Measurements from ENCODE around the gene BRD2.

Gene BRD2

DNA sequence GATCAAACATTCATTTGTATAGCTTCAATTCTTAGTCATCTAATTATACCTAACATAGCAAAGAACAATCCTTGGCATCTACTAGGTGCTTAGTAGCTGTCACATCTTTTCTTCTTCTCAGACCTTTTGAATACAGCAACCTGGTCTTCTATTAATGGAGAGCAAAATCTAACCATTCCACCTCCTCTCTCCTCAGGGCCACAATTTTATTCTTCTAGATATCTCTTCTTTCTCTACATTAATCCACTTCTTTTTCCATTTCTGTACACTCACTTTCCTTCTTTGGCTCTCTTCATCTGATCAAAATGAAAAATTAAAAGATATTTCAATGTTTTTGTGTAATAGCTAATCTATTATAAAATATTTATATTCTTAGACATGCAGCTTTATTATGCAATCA, 50.0 kb downstream of the BRD2 start:
- TF ChIP-seq CTCF (IDR thresholded peaks at IDR 0.05; ENCODE audit: low read depth, low read length, missing control alignments), result no peak
- no peak for DNase-seq (ENCODE audit: extremely low read depth, low read depth)
- no peak overlapping the region for H3K4me3 ChIP-seq (replicated peaks; ENCODE audit: low read depth, low read length)

GRCh38 chr6:33018904-33019303, 50.5 kb downstream of the BRD2 start:
- DNase-seq (ENCODE audit: extremely low read depth, low read depth), result no peak
- H3K4me3 ChIP-seq (replicated peaks; ENCODE audit: low read depth, low read length), result no peak overlapping the region
- TF ChIP-seq CTCF (IDR thresholded peaks at IDR 0.05; ENCODE audit: low read depth, low read length, missing control alignments), result no peak

DNA sequence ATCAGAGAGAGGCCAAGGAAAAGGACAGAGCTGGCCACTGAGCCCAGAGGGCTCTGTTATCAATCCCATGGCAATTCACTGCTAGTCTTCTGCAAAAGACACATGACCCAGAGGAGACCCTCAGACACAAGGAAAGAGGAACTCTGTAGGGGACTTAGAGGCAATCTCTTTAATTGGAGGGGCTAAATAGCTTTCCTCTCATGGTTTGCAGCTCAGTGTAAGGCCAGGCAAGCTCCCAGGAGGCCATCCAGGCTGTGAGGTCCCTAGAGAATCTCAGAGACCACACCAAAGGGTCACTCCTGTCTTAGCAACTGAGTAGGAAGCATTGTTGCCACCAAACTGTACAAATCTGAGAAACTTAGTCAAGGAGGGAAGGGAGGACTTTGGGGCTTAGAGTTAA, 51.0 kb downstream of the BRD2 start:
- no peak for TF ChIP-seq CTCF (IDR thresholded peaks at IDR 0.05; ENCODE audit: low read depth, low read length, missing control alignments)
- no peak for DNase-seq (ENCODE audit: extremely low read depth, low read depth)
- H3K4me3 ChIP-seq (replicated peaks; ENCODE audit: low read depth, low read length), result no peak overlapping the region

DNA sequence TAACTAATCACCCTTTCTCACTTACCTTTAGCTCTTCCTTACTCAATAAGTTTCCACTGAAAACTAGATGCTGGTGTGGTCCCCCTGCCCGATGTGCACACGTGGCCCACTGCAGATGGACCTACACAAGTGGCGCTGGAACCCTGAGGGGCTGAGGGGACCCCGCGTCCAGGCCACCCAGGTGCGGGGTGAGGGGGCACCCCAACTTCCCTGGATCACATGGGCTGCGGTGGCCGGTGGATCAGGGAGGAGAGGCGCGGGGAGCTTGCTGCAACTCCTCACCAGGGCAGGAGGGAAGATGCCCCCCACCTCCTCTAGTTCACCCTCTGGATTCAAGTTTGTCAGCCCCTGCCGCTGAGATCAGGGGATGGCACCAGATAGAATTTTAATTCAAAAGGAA, 53.5 kb downstream of the BRD2 start:
- DNase-seq (ENCODE audit: extremely low read depth, low read depth), result no peak
- no peak for TF ChIP-seq CTCF (IDR thresholded peaks at IDR 0.05; ENCODE audit: low read depth, low read length, missing control alignments)
- no peak overlapping the region for H3K4me3 ChIP-seq (replicated peaks; ENCODE audit: low read depth, low read length)

GRCh38 chr6:33023536-33023935, 55.1 kb downstream of the BRD2 start:
- no peak for TF ChIP-seq CTCF (IDR thresholded peaks at IDR 0.05; ENCODE audit: low read depth, low read length, missing control alignments)
- DNase-seq (ENCODE audit: extremely low read depth, low read depth), result no peak
- no peak overlapping the region for H3K4me3 ChIP-seq (replicated peaks; ENCODE audit: low read depth, low read length)

DNA sequence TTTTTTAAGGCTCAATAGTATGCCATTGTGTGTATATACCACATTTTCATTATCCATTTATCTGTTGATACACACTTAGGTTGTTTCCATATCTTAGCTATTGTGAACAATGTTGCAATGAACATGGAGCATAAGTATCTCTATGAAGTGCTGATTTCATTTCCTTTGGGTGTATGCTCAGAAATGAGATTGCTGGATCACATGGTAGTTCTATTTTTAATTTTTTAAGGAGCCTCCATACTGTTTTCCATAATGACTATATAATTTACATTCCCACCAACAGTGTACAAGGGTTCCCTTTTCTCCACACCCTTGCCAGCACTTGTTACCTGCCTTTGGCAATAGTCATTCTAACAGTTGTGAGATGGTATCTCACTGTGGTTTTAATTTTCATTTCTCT, 56.1 kb downstream of the BRD2 start:
- no peak overlapping the region for H3K4me3 ChIP-seq (replicated peaks; ENCODE audit: low read depth, low read length)
- DNase-seq (ENCODE audit: extremely low read depth, low read depth), result no peak
- no peak for TF ChIP-seq CTCF (IDR thresholded peaks at IDR 0.05; ENCODE audit: low read depth, low read length, missing control alignments)

DNA sequence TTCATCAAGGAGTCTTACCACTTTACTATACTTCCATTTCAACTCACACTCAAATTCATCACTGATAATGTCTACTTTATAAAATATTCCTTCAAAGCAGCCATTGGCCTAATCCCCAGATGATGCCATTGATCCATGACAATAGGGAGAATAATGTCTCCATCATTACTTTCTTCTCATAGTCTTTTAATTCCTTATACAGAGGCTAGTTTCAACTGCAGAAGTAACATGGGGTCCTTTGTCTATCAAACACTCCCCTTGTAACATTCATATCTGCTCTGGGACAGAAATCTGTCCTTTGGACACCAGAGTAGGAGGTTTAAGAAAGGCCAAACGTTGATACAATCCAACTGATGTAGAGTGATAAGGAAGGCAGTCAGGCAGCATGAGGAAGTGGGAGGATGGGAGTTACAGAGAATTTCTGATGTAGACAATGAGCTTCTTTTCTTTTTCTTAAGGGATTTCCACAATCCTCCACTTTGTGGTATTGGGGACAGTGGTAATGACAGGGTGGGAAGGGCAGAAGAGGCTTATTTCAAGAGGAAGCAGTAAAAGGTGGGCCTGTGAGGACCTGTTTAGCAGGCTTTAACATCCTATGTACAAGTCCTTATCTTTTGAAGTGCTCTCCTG, 59.9 kb downstream of the BRD2 start:
- no peak overlapping the region for H3K4me3 ChIP-seq (replicated peaks; ENCODE audit: low read depth, low read length)
- no peak for TF ChIP-seq CTCF (IDR thresholded peaks at IDR 0.05; ENCODE audit: low read depth, low read length, missing control alignments)
- DNase-seq (ENCODE audit: extremely low read depth, low read depth), result no peak
